Fibroblast of villous mesenchyme (primary cell): Measurements from ENCODE around the gene TOLLIP. TPM values are rescaled to one million over a fixed set of nuclear protein-coding genes. Genes with fewer than 3 reads are reported as not detected.

Source experiments
- DNase-seq: peaks from one replicate; pipeline ENCODE4 v3.0.0-alpha.2; 2010; ENCODE audit warnings: low read depth
- H3K4me3 ChIP-seq: 2 replicates; pipeline ENCODE4 v1.5.1; 2011; ENCODE audit warnings: low read depth, mild to moderate bottlenecking, low read length
- total RNA-seq: library from RNA; depleted of rRNA; stranded (reverse); fragments of >200 nt; gene quantifications from 2 replicates; pipeline ENCODE4 v1.2.3, GENCODE V29; 2012
- TF ChIP-seq, protein P1 (sequence below): IDR thresholded peaks from 2 replicates; pipeline ENCODE4 v1.5.1; 2012; ENCODE audit warnings: low read depth, mild to moderate bottlenecking, low read length; ENCODE audit not compliant: insufficient read depth

Gene TOLLIP
- total RNA-seq, 1 donor, result 27.2 TPM

DNA sequence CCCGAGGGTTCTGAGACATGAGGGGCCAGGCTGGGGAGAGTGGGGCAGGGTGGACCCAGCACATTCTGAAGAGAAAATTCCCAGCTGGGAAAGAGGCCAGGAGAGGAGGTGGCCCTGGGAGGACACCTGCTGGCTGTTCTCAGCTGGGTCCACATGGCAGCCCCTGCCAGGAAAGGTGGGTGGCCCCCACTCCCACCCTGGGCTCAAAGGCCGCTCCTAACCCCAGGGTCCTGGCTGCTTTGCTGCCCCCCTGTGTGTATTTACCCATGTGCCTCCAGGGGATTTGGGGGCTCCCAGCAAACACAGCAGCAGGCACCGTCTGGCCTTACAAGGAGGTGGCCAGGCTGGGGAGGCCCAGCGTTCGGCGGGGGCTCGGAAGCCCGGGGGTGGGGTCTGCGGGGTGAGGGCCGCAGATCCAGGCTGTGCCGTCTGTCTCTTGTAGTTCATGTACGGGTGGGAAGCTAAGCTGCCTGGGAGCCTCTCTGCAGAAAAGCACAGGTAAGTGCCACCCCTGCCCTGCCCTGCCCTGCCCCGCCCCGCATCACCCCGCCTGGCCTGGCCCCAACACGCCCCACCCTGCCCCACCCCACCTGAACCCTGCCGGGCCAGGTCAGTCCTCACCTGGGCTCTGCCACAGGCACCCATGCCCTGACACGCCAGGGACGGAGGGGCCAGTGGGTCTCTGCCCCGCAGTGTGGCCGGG lies 75.9 kb downstream of the TOLLIP start:
- no peak overlapping the region for H3K4me3 ChIP-seq
- DNase-seq, result no peak
- TF ChIP-seq, protein P1, sequence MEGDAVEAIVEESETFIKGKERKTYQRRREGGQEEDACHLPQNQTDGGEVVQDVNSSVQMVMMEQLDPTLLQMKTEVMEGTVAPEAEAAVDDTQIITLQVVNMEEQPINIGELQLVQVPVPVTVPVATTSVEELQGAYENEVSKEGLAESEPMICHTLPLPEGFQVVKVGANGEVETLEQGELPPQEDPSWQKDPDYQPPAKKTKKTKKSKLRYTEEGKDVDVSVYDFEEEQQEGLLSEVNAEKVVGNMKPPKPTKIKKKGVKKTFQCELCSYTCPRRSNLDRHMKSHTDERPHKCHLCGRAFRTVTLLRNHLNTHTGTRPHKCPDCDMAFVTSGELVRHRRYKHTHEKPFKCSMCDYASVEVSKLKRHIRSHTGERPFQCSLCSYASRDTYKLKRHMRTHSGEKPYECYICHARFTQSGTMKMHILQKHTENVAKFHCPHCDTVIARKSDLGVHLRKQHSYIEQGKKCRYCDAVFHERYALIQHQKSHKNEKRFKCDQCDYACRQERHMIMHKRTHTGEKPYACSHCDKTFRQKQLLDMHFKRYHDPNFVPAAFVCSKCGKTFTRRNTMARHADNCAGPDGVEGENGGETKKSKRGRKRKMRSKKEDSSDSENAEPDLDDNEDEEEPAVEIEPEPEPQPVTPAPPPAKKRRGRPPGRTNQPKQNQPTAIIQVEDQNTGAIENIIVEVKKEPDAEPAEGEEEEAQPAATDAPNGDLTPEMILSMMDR, result no peak

DNA sequence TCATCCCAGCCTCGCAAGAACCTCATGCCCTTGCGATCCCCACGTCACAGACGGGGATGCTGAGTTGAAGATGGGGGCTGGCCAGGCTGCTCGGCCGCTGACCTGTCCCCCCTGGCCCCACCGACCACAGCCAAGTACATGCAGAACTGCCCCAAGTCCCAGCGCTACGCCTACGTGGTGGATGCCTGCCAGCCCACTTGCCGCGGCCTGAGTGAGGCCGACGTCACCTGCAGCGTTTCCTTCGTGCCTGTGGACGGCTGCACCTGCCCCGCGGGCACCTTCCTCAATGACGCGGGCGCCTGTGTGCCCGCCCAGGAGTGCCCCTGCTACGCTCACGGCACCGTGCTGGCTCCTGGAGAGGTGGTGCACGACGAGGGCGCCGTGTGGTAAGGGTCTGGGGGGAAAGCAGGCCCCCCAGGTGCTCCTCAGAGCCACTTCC lies 76.5 kb downstream of the TOLLIP start:
- DNase-seq, result no peak
- TF ChIP-seq, protein P1, result no peak
- no peak overlapping the region for H3K4me3 ChIP-seq

DNA sequence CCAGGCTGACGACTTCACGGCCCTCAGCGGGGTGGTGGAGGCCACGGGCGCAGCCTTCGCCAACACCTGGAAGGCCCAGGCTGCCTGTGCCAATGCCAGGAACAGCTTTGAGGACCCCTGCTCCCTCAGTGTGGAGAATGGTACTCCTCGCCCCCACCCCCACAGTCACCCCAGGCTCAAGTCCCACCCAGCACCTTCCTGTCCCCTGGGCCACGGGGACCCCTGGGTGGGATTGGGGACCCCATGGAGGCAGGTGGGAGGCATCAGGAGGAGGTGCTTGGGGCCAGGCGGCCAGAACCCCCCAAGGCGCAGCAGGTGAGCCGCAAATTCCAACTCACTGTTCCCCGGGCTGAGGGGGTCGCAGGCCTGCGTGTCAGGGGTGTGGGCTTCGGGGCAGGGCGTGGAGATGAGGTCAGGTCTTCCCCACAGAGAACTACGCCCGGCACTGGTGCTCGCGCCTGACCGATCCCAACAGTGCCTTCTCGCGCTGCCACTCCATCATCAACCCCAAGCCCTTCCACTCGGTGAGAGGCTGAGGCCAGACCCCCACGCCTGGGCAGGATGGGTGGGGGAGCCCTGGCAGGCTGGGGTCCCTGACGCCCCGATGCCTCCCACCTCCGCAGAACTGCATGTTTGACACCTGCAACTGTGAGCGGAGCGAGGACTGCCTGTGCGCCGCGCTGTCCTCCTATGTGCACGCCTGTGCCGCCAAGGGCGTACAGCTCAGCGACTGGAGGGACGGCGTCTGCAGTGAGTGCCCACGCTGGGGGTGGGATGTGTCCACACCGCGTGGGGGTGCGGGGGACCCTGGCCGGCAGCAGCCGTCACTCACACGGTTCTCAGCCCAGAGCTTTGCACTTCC lies 77.2 kb downstream of the TOLLIP start:
- no peak for DNase-seq
- TF ChIP-seq, protein P1, result no peak
- H3K4me3 ChIP-seq, result no peak overlapping the region

DNA sequence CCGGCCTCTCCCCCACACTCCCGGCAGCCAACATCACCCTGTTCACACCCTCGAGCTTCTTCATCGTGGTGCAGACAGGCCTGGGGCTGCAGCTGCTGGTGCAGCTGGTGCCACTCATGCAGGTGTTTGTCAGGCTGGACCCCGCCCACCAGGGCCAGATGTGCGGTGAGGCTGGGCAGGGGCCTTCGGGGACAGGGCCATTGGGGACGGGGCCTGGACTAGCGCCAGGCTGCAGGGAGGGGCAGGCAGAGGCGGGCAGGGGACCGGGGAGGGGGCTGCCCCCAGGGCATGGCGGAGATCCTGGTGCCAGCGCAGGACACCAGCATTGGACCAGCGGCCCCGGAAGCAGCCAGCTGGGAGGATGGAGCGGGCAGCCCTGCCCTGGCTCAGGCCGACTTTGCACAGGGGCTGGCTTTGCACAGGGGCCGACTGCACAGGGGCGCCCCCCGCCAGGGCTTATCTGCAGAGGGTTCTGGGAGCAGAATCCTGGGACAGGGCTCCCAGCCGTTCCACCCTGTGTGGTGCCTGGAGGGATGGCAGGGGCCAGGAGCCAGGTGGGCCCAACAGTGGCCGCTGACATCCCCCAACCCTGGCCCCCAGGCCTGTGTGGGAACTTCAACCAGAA lies 77.9 kb downstream of the TOLLIP start:
- no peak for DNase-seq
- no peak overlapping the region for H3K4me3 ChIP-seq
- TF ChIP-seq, protein P1, result no peak

DNA sequence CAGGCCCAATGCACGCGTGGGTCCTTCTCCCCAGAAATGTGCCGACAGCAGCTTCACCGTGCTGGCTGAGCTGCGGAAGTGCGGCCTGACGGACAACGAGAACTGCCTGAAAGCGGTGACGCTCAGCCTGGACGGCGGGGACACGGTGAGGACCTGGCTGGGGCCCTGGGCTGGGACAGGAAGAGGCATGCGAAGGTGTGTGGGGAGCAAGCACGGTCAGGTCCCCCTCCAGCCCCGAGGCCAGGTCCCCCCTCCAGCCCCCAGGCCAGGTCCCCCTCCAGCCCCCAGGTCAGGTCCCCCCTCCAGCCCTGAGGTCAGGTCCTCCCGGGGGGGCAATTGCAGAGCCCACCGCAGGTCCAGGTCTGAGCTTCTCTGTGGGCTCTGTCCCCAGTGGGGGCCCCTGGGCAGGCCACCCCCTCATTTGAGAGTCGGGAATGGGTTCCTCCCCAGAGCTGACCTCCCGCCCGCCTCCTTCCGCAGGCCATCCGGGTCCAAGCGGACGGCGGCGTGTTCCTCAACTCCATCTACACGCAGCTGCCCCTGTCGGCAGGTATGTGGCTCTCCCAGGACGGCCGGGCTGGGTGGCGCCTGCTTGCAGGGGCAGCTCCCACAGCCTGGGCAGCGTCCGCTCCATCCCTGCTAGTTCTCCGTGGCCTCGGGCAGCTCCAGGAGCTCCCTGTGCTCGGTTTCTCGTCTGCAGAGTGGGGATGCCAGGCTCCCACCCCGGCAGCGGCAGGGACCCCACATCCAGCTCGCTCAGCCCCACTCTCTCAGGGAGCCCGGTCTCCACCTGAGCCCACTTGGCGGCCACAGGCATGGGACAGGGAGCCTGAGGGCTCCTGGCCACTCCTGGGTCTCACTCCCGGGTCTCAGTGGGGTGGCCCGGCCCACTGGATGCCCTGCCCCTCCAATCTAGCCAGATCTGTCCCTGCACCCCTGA lies 78.7 kb downstream of the TOLLIP start:
- TF ChIP-seq, protein P1, result no peak
- H3K4me3 ChIP-seq, result no peak overlapping the region
- DNase-seq, result no peak

- no peak overlapping the region for H3K4me3 ChIP-seq
- TF ChIP-seq, protein P1, result no peak
- no peak for DNase-seq
These were observed 79.3 kb downstream of the TOLLIP start for GRCh38 chr11:1230121-1230455.
